Breast epithelium (tissue), 4 donors: Measurements from ENCODE around the gene DNAJB8. TPM values are rescaled to one million over a fixed set of nuclear protein-coding genes. Genes with fewer than 3 reads are reported as not detected.
A peak's percentile ranks its signal among the peaks of the same experiment; 100 is the strongest.

ENCODE experiments used
- DNase-seq, 2 donors: peaks; one replicate each; pipeline ENCODE4 v3.0.0-alpha.2; 2019; ENCODE audit warnings: low spot score in 2 of 2
- H3K27ac ChIP-seq, 2 donors: fragments of 200-600 bp; sonication (generic) in 1 of 2; one replicate each; pipeline ENCODE4 v1.5.1; 2016 to 2019; ENCODE audit warnings: mild to moderate bottlenecking in 1 of 2
- H3K27me3 ChIP-seq, 2 donors: fragments of 200-600 bp; sonication (generic) in 1 of 2; one replicate each; pipeline versions ENCODE4 v1.5.1 to v1.6.0; 2017 to 2019; ENCODE audit warnings: control low read depth in 1 of 2, mild to moderate bottlenecking in 1 of 2
- H3K36me3 ChIP-seq: fragments of 200-600 bp; one replicate; pipeline ENCODE4 v1.5.1; 2019
- H3K4me1 ChIP-seq, 2 donors: fragments of 200-600 bp; sonication (generic); one replicate each; pipeline ENCODE4 v1.5.1; 2016 to 2019; ENCODE audit warnings: control low read depth in 1 of 2
- H3K4me3 ChIP-seq, 3 donors: fragments of 200-600 bp; sonication (generic); 1 replicate in 2 of 3; 2 replicates in 1 of 3; pipeline ENCODE4 v1.5.1; 2016 to 2019; ENCODE audit warnings: mild to moderate bottlenecking in 3 of 3, moderate library complexity in 2 of 3
- H3K9me3 ChIP-seq, 2 donors: fragments of 200-600 bp; sonication (generic) in 1 of 2; one replicate each; pipeline ENCODE4 v1.5.1; 2016 to 2019; ENCODE audit warnings: control low read depth in 1 of 2
- POLR2A ChIP-seq: fragments of 450-650 bp; IDR thresholded peaks from one replicate; pipeline ENCODE4 v1.6.1; 2016; ENCODE audit warnings: antibody characterized with exemption, mild to moderate bottlenecking, moderate library complexity
- POLR2AphosphoS5 ChIP-seq, 3 donors: sonication (generic); formaldehyde crosslinking; IDR thresholded peaks; one replicate each; pipeline ENCODE4 v1.6.1; 2017; ENCODE audit warnings: antibody characterized with exemption in 3 of 3
- intact Hi-C: fragments of 100-400 bp; cut with DNase I; formaldehyde crosslinking; loops from one replicate; pipeline ENCODE4 v1.15.1; 2023; ENCODE audit warnings: low total_unique reads
- total RNA-seq, 3 donors: library from RNA; depleted of rRNA; stranded (reverse); fragments of >200 nt; gene quantifications; one replicate each; pipeline ENCODE4 v1.1.0, GENCODE V29; 2016
- TF ChIP-seq, protein P1 (sequence below), 3 donors: fragments of 450-650 bp; IDR thresholded peaks; one replicate each; pipeline ENCODE4 v1.5.1; 2016 to 2017; ENCODE audit warnings: antibody characterized with exemption in 3 of 3, mild to moderate bottlenecking in 3 of 3, moderate library complexity in 3 of 3

The DNAJB8 gene
- total RNA-seq, 3 donors from 2014 or later, result not detected

DNA sequence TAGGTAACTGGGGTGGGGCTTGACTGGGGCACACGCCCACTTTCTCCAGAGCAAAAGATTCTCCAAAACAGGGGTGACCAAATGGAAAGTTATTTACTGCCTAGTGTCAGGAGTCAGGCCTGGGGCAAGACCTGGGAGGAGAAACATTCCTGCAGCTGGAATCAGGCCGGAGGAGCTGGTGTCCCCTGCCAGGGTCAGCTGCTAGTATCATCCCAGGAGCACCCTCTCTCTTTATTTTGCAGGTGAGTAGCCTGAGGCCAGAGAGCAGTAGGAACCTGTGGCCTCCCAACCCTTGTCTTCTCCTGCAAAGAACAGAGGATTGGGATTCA, 32.9 kb downstream of the DNAJB8 start:
- no peak overlapping the region for H3K4me3 ChIP-seq
- TF ChIP-seq, protein P1, sequence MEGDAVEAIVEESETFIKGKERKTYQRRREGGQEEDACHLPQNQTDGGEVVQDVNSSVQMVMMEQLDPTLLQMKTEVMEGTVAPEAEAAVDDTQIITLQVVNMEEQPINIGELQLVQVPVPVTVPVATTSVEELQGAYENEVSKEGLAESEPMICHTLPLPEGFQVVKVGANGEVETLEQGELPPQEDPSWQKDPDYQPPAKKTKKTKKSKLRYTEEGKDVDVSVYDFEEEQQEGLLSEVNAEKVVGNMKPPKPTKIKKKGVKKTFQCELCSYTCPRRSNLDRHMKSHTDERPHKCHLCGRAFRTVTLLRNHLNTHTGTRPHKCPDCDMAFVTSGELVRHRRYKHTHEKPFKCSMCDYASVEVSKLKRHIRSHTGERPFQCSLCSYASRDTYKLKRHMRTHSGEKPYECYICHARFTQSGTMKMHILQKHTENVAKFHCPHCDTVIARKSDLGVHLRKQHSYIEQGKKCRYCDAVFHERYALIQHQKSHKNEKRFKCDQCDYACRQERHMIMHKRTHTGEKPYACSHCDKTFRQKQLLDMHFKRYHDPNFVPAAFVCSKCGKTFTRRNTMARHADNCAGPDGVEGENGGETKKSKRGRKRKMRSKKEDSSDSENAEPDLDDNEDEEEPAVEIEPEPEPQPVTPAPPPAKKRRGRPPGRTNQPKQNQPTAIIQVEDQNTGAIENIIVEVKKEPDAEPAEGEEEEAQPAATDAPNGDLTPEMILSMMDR (IDR thresholded peaks at IDR 0.05), result no peak
- TF ChIP-seq POLR2AphosphoS5 (IDR thresholded peaks at IDR 0.05) (no peak), POLR2A (no peak)
- intact Hi-C loops, result no loop called here
- no peaks in the 10 kb centered on the region for H3K27me3 ChIP-seq
- DNase-seq, result no peak
- H3K4me1 ChIP-seq, result no peaks in the 10 kb centered on the region
- H3K36me3 ChIP-seq, result no peaks in the 10 kb centered on the region
- H3K9me3 ChIP-seq, result no peaks in the 10 kb centered on the region
- H3K27ac ChIP-seq, result no peak overlapping the region

- Histone ChIP-seq H3K36me3 (no peaks in the 10 kb centered on the region), H3K4me1 (no peaks in the 10 kb centered on the region), H3K27ac (peak overlapping the region; percentile 11 to 32), H3K4me3 (peak overlapping the region; percentile 13 to 73 (median 48)), H3K9me3 (no peaks in the 10 kb centered on the region), H3K27me3 (no peaks in the 10 kb centered on the region)
- DNase-seq, result no peak
- intact Hi-C loops, result no loop called here
- TF ChIP-seq POLR2A (no peak), POLR2AphosphoS5 (IDR thresholded peaks at IDR 0.05) (no peak)
- TF ChIP-seq, protein P1 (IDR thresholded peaks at IDR 0.05), result no peak
Observed at GRCh38 chr3:128432971-128433836, 33.5 kb downstream of the DNAJB8 start.

DNA sequence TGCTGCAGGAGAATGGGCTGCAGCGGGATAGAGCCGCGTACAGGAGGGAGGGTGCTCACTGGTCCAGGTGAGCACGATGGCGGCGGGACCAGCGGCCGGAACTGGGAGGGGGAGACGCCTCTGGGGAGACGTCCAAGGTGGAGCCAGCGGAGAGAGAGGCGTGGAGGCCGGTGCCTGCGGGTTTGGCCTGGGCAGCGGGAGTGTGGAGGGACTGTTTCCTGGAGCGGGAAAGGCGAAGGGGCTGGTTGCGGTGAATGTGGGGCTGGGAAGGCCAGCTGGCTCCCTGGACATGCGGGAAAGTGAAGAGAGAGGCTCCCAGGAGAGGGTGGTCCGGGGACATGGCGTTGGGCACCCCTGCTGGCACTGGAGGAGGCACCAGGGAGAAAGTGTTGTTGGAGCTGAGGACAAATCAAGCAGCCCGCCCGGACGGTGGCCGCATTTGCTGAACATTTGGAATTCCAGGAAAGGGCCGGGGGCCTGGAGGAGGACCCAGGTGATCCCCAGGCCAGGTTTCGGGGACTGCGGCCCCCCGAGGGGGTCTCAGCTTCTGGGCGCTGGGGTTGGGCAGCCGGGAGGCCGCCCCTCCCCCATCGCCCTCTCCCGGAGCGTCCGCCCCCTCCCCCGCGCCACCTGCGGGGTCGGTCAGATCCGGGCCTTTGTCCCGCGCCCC, 34.3 kb downstream of the DNAJB8 start:
- Histone ChIP-seq H3K36me3 (no peaks in the 10 kb centered on the region), H3K4me3 (peak overlapping the region; percentile 13 to 73 (median 48)), H3K27ac (peak overlapping the region in 1 of 2 donors; percentile 11), H3K9me3 (no peaks in the 10 kb centered on the region), H3K27me3 (no peaks in the 10 kb centered on the region), H3K4me1 (no peaks in the 10 kb centered on the region)
- DNase-seq, result peak in 1 of 2 donors; percentile 60
- intact Hi-C loops, result no loop called here
- no peak for TF ChIP-seq POLR2AphosphoS5 (IDR thresholded peaks at IDR 0.05)
- TF ChIP-seq, protein P1 (IDR thresholded peaks at IDR 0.05), result no peak

- DNase-seq, result no peak
- peak overlapping the region in 2 of 3 donors; percentile 48 to 73 for H3K4me3 ChIP-seq
- TF ChIP-seq, protein P1 (IDR thresholded peaks at IDR 0.05), result no peak
- TF ChIP-seq POLR2A, result no peak
- TF ChIP-seq POLR2AphosphoS5 (IDR thresholded peaks at IDR 0.05), result no peak
- H3K36me3 ChIP-seq, result no peaks in the 10 kb centered on the region
- no peaks in the 10 kb centered on the region for H3K27me3 ChIP-seq
- intact Hi-C loops, result no loop called here
- no peaks in the 10 kb centered on the region for H3K9me3 ChIP-seq
- H3K27ac ChIP-seq, result no peak overlapping the region
- no peaks in the 10 kb centered on the region for H3K4me1 ChIP-seq
Observed at GRCh38 chr3:128431803-128432300, 34.8 kb downstream of the DNAJB8 start.

- TF ChIP-seq POLR2AphosphoS5 (IDR thresholded peaks at IDR 0.05) (no peak), POLR2A (no peak)
- TF ChIP-seq, protein P1 (IDR thresholded peaks at IDR 0.05), result no peak
- Histone ChIP-seq H3K4me3 (no peak overlapping the region), H3K4me1 (no peaks in the 10 kb centered on the region), H3K27me3 (no peaks in the 10 kb centered on the region), H3K36me3 (no peaks in the 10 kb centered on the region), H3K27ac (no peak overlapping the region), H3K9me3 (no peaks in the 10 kb centered on the region)
- no peak for DNase-seq
- intact Hi-C loops, result no loop called here
Observed at GRCh38 chr3:128430731-128431130, 36.0 kb downstream of the DNAJB8 start.
